ENCODE measurements around the gene ZMAT3. TPM values are rescaled to one million over a fixed set of nuclear protein-coding genes. Genes with fewer than 3 reads are reported as not detected.

The ZMAT3 gene
- total RNA-seq, 1 donor from 2014 or later = 8.6 TPM

DNA sequence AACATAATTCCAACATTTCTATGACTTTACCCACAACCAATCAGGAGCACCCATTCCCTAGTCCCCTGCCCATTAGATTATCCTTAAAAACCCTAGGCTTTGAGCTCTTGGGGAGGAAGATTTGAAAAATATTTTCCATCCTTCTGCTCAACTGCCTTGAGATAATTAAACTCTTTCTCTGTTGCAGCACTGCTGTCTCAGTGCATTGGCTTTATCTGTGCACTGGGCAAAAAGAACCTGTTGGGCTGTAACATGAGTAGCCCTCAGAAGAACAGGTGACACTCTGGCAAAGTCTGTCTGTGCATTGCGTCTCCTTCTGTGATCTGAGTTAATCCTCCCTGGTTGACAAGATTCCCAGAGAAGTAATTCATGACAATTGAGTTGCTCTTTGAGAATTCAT lies 83.9 kb downstream of the ZMAT3 start:
- H4K20me1 ChIP-seq (ENCODE audit: low read depth) = no peaks in the 10 kb centered on the region
- Mint-ChIP-seq H3K9me3 (peaks cover 38% of the 10 kb centered on the region), H3K27ac (no peak overlapping the region), H3K36me3 (no peaks in the 10 kb centered on the region), H3K4me1 (no peaks in the 10 kb centered on the region), H3K4me3 (no peak overlapping the region), H3K27me3 (ENCODE audit: insufficient read depth, low read depth) (no peaks in the 10 kb centered on the region)
- H3K79me2 ChIP-seq (ENCODE audit: low read depth) = no peaks in the 10 kb centered on the region
- no peak overlapping the region for H3K9ac ChIP-seq
- no peaks in the 10 kb centered on the region for H3K36me3 ChIP-seq
- peaks cover 19% of the 10 kb centered on the region for H3K9me3 ChIP-seq (ENCODE audit: low read depth)
- H3K4me1 ChIP-seq = peaks cover 6% of the 10 kb centered on the region
- H3F3A ChIP-seq (ENCODE audit: low read depth) = no peaks in the 10 kb centered on the region
- TF ChIP-seq, protein P1, sequence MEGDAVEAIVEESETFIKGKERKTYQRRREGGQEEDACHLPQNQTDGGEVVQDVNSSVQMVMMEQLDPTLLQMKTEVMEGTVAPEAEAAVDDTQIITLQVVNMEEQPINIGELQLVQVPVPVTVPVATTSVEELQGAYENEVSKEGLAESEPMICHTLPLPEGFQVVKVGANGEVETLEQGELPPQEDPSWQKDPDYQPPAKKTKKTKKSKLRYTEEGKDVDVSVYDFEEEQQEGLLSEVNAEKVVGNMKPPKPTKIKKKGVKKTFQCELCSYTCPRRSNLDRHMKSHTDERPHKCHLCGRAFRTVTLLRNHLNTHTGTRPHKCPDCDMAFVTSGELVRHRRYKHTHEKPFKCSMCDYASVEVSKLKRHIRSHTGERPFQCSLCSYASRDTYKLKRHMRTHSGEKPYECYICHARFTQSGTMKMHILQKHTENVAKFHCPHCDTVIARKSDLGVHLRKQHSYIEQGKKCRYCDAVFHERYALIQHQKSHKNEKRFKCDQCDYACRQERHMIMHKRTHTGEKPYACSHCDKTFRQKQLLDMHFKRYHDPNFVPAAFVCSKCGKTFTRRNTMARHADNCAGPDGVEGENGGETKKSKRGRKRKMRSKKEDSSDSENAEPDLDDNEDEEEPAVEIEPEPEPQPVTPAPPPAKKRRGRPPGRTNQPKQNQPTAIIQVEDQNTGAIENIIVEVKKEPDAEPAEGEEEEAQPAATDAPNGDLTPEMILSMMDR (IDR thresholded peaks at IDR 0.05) = no peak
- no peak for TF ChIP-seq EZH2 (IDR thresholded peaks at IDR 0.05)
- TF ChIP-seq EZH2phosphoT487 (IDR thresholded peaks at IDR 0.05) = no peak
- no peak for DNase-seq (ENCODE audit: low spot score)
- no peak overlapping the region for H2AFZ ChIP-seq (replicated peaks)
- H3K4me3 ChIP-seq = no peak overlapping the region
- no peak overlapping the region for H3K4me2 ChIP-seq
- no peaks in the 10 kb centered on the region for H3K27me3 ChIP-seq
- H3K27ac ChIP-seq = no peak overlapping the region

DNA sequence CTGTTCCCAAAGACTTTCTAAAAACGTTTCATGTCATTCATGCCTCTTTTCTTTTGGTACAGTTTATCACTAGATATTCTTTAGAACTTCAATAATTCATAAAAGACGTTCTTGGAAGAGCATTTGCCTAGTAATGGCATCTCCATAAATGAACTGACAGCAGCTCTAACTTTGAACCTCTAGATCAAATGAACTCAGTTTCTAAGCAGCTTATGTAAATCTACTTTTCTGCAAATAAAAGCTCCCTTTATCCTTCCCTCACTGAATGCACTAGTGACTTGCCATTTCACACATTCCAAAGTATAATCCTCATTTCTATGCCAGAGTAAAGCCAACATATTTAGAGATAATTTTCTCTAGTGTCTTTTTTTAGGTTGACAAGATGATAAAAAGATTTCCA lies 85.2 kb downstream of the ZMAT3 start:
- no peaks in the 10 kb centered on the region for H3K36me3 ChIP-seq
- H3K9me3 ChIP-seq (ENCODE audit: low read depth) = peaks cover 19% of the 10 kb centered on the region
- no peaks in the 10 kb centered on the region for H3K27me3 ChIP-seq
- peaks cover 38% of the 10 kb centered on the region for H3K9me3 Mint-ChIP-seq
- H3K4me1 Mint-ChIP-seq = no peaks in the 10 kb centered on the region
- no peak overlapping the region for H2AFZ ChIP-seq (replicated peaks)
- H3K27ac Mint-ChIP-seq = no peak overlapping the region
- no peaks in the 10 kb centered on the region for H3K36me3 Mint-ChIP-seq
- no peak overlapping the region for H3K4me2 ChIP-seq
- H3K4me3 ChIP-seq = no peak overlapping the region
- H3K4me1 ChIP-seq = no peaks in the 10 kb centered on the region
- H3K27ac ChIP-seq = no peak overlapping the region
- no peak overlapping the region for H3K4me3 Mint-ChIP-seq
- TF ChIP-seq EZH2phosphoT487 (IDR thresholded peaks at IDR 0.05) = no peak
- TF ChIP-seq EZH2 (IDR thresholded peaks at IDR 0.05) = no peak
- TF ChIP-seq, protein P1 (IDR thresholded peaks at IDR 0.05) = no peak
- DNase-seq (ENCODE audit: low spot score) = no peak
- H3K27me3 Mint-ChIP-seq (ENCODE audit: insufficient read depth, low read depth) = no peaks in the 10 kb centered on the region
- no peaks in the 10 kb centered on the region for H3F3A ChIP-seq (ENCODE audit: low read depth)
- H4K20me1 ChIP-seq (ENCODE audit: low read depth) = no peaks in the 10 kb centered on the region
- no peaks in the 10 kb centered on the region for H3K79me2 ChIP-seq (ENCODE audit: low read depth)
- H3K9ac ChIP-seq = no peak overlapping the region

DNA sequence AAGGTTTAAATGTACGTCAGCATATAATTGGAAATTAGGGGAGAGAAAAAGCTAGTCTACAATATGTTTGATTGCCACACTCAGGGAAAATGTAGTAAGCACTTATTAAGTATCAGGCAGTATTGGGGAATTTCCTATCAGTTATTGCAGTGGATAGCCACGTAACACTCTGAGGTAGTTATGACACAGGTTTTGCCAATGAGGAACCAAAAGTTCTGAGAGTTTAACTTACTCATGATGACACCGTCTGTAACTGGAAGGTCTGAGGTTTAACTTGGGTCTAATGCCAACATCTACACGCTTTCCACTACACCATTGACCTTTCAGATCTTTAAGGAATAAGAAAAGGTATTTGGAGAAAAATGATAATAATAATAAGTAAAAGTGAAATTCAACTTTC lies 89.5 kb downstream of the ZMAT3 start:
- TF ChIP-seq, protein P1 (IDR thresholded peaks at IDR 0.05) = no peak
- TF ChIP-seq EZH2 (IDR thresholded peaks at IDR 0.05) (no peak), EZH2phosphoT487 (IDR thresholded peaks at IDR 0.05) (no peak)
- no peak overlapping the region for H3K9ac ChIP-seq
- H3K79me2 ChIP-seq (ENCODE audit: low read depth) = no peaks in the 10 kb centered on the region
- H3K36me3 ChIP-seq = no peaks in the 10 kb centered on the region
- Mint-ChIP-seq H3K9me3 (peaks cover 12% of the 10 kb centered on the region), H3K27me3 (ENCODE audit: insufficient read depth, low read depth) (no peaks in the 10 kb centered on the region), H3K36me3 (no peaks in the 10 kb centered on the region), H3K27ac (no peak overlapping the region), H3K4me3 (no peak overlapping the region), H3K4me1 (no peaks in the 10 kb centered on the region)
- H3K4me2 ChIP-seq = no peak overlapping the region
- H4K20me1 ChIP-seq (ENCODE audit: low read depth) = no peaks in the 10 kb centered on the region
- no peaks in the 10 kb centered on the region for H3K4me1 ChIP-seq
- no peaks in the 10 kb centered on the region for H3K27me3 ChIP-seq
- no peak overlapping the region for H3K4me3 ChIP-seq
- no peak overlapping the region for H3K27ac ChIP-seq
- H3K9me3 ChIP-seq (ENCODE audit: low read depth) = no peaks in the 10 kb centered on the region
- no peaks in the 10 kb centered on the region for H3F3A ChIP-seq (ENCODE audit: low read depth)
- no peak for DNase-seq (ENCODE audit: low spot score)
- H2AFZ ChIP-seq (replicated peaks) = no peak overlapping the region

Measured in neural progenitor cell (in vitro differentiated cells).